ENCODE results near the gene VPS13C. TPM values are rescaled to one million over a fixed set of nuclear protein-coding genes. Genes with fewer than 3 reads are reported as not detected.

Gene VPS13C
- total RNA-seq, 4 donors from 2014 or later = 7.6 to 43.1 (median 18.0) TPM

GRCh38 chr15:61910839-61911369, 149.3 kb downstream of the VPS13C start:
- intact Hi-C loops (cut with DNase I) = no loop called here
- H3K36me3 ChIP-seq = peaks cover 0 to 78% (median 5%) of the 10 kb centered on the region in 3 donors
- H3K4me1 ChIP-seq = no peaks in the 10 kb centered on the region
- no peak for TF ChIP-seq CTCF (IDR thresholded peaks at IDR 0.05)
- no peak for TF ChIP-seq POLR2A (IDR thresholded peaks at IDR 0.05)
- H3K27me3 ChIP-seq = no peaks in the 10 kb centered on the region
- no peak overlapping the region for H3K27ac ChIP-seq
- no peak overlapping the region for H3K4me3 ChIP-seq
- no peak for DNase-seq
- no peaks in the 10 kb centered on the region for H3K9me3 ChIP-seq

- no peak for DNase-seq
- H3K36me3 ChIP-seq = peaks cover 0 to 60% (median 5%) of the 10 kb centered on the region in 3 donors
- no peaks in the 10 kb centered on the region for H3K4me1 ChIP-seq
- H3K27ac ChIP-seq = no peak overlapping the region
- 96% methylated on average over 3 of the region's 3 CpGs for WGBS, 2 donors
- no peak overlapping the region for H3K4me3 ChIP-seq
- no peak for TF ChIP-seq CTCF (IDR thresholded peaks at IDR 0.05)
- TF ChIP-seq POLR2A (IDR thresholded peaks at IDR 0.05) = no peak
- intact Hi-C loops (cut with DNase I) = no loop called here
- no peaks in the 10 kb centered on the region for H3K9me3 ChIP-seq
- no peaks in the 10 kb centered on the region for H3K27me3 ChIP-seq
Observed at GRCh38 chr15:61908241-61908640, 152.0 kb downstream of the VPS13C start.

- intact Hi-C loops (cut with DNase I) = no loop called here
- WGBS, 2 donors = 100% methylated on average over 1 of the region's 1 CpG
- TF ChIP-seq CTCF (IDR thresholded peaks at IDR 0.05) (no peak), POLR2A (IDR thresholded peaks at IDR 0.05) (no peak)
- no peak for DNase-seq
- no peaks in the 10 kb centered on the region for H3K9me3 ChIP-seq
- H3K36me3 ChIP-seq = peaks cover 0 to 58% (median 5%) of the 10 kb centered on the region in 3 donors
- H3K27me3 ChIP-seq = no peaks in the 10 kb centered on the region
- no peak overlapping the region for H3K27ac ChIP-seq
- H3K4me3 ChIP-seq = no peak overlapping the region
- H3K4me1 ChIP-seq = no peaks in the 10 kb centered on the region
Observed at GRCh38 chr15:61907753-61908086, 152.5 kb downstream of the VPS13C start.

- peaks cover 0 to 54% (median 5%) of the 10 kb centered on the region in 3 donors for H3K36me3 ChIP-seq
- intact Hi-C loops (cut with DNase I) = no loop called here
- H3K27ac ChIP-seq = no peak overlapping the region
- no peak for TF ChIP-seq CTCF (IDR thresholded peaks at IDR 0.05)
- no peak for TF ChIP-seq POLR2A (IDR thresholded peaks at IDR 0.05)
- 53 to 70% methylated on average over 4 of the region's 4 CpGs for WGBS, 2 donors
- H3K4me1 ChIP-seq = no peaks in the 10 kb centered on the region
- H3K4me3 ChIP-seq = no peak overlapping the region
- no peaks in the 10 kb centered on the region for H3K9me3 ChIP-seq
- no peak for DNase-seq
- no peaks in the 10 kb centered on the region for H3K27me3 ChIP-seq
Observed at GRCh38 chr15:61906961-61907752, 153.1 kb downstream of the VPS13C start.

- no peak for DNase-seq
- TF ChIP-seq CTCF (IDR thresholded peaks at IDR 0.05) (no peak), POLR2A (IDR thresholded peaks at IDR 0.05) (no peak)
- intact Hi-C loops (cut with DNase I) = no loop called here
- Histone ChIP-seq H3K4me3 (no peak overlapping the region), H3K4me1 (no peaks in the 10 kb centered on the region), H3K9me3 (peaks cover 0 to 20% (median 13%) of the 10 kb centered on the region in 3 donors), H3K27ac (no peak overlapping the region), H3K36me3 (peaks cover 0 to 71% (median 0%) of the 10 kb centered on the region in 3 donors), H3K27me3 (no peaks in the 10 kb centered on the region)
Observed at GRCh38 chr15:61893146-61893545, 167.1 kb downstream of the VPS13C start.

All from esophagus squamous epithelium (tissue), 5 donors.